ENCODE measurements around the gene PHLDB1. TPM values are rescaled to one million over a fixed set of nuclear protein-coding genes. Genes with fewer than 3 reads are reported as not detected.
A peak's percentile ranks its signal among the peaks of the same experiment; 100 is the strongest.

PHLDB1 gene
- total RNA-seq, 2 donors from 2014 or later: 102 to 105 TPM

DNA sequence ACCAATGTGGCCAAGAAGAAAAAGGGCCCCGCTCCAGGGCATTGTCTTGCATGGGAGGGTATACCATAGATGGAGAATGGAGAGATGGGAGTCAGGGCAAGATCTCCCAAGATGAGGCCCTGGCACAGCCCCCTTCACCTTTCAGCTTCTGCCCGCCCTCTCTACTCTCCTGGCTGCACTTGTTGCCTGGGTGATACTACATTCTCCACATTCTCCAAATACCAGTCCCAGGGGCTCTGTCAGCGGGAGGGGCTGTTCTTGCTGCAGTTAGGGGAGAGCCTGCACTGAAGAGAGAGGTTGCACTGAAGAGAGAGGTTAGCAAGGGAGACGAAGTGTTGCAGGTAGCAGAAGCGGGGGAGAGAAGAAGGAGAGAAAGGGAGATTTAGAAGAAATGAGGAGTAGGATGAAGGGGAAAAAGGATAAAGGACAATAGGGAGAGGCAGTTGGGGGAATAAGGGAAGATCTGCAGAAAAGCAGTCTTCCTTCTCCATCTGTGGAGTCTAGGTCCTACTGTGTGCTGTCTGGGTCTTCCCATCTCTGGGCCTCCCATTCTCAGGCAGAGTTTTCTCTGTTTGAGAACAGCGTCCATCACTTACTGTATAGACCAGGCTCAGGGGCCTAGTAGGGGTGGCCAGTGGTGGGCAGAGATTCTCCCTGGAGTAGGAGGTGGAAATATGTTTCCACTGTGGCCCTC is 8.0 kb downstream of the PHLDB1 start:
- H3K4me3 ChIP-seq: no peak overlapping the region
- DNase-seq (ENCODE audit: low spot score): no peak
- no peaks in the 10 kb centered on the region for H3K27me3 ChIP-seq
- H3K36me3 ChIP-seq: peaks cover 52% of the 10 kb centered on the region
- no peak for TF ChIP-seq CTCF (IDR thresholded peaks at IDR 0.05)
- peaks cover 0 to 93% of the 10 kb centered on the region in 2 donors for H3K4me1 ChIP-seq
- H3K27ac ChIP-seq: peak overlapping the region in 1 of 2 donors; percentile 87
- H3K9me3 ChIP-seq: no peaks in the 10 kb centered on the region

- Histone ChIP-seq H3K4me1 (peaks cover 0 to 93% of the 10 kb centered on the region in 2 donors), H3K36me3 (peaks cover 52% of the 10 kb centered on the region), H3K9me3 (no peaks in the 10 kb centered on the region), H3K27me3 (no peaks in the 10 kb centered on the region), H3K27ac (peak overlapping the region in 1 of 2 donors; percentile 87), H3K4me3 (no peak overlapping the region)
- no peak for DNase-seq (ENCODE audit: low spot score)
- no peak for TF ChIP-seq CTCF (IDR thresholded peaks at IDR 0.05)
Observed at GRCh38 chr11:118615976-118616371, 8.6 kb downstream of the PHLDB1 start.

DNA sequence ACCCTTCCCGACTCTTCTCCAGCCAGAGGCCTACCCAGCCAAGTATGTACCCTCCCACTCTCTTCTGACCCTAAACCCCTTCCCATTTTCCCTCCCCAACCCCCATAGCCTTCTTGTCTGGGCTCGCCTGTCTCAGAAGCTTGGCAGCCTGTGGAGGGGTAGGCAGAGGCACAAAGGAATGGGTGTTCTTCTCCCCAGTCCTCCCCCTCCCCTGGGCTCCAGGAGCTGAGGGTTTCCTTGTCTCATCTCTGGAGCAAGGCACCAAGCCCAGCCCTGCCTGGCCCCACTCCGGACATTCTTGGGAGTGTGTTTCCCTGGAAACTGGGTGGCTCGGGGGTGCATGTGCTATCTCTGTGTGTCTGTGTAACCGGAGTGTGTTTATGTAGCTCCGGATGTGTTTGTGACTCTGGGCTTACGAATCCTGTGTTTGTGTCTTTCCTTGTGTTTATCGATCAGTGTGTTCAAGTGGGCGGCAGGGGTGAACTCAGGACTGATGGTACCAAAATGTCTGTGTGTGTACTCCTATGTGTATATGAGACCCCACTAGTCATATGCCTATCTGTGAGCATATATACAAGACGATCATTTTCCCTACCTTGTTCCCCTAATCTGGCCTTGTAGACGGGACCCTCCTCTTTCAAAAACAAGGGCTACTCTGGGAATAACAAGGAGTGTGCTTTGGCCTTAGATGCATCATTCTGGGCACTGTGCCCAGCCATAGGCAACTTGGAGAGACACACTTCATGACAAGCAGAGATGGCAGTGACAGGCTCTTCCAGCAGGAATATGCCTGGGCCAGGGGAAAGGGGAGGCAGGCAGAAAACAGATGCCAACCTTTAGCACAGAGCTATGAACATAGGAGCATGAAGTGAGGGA is 10.9 kb downstream of the PHLDB1 start:
- Histone ChIP-seq H3K27ac (peak overlapping the region; percentile 87 to 93), H3K9me3 (no peaks in the 10 kb centered on the region), H3K4me1 (peaks cover 0 to 96% of the 10 kb centered on the region in 2 donors), H3K27me3 (no peaks in the 10 kb centered on the region), H3K4me3 (no peak overlapping the region), H3K36me3 (peaks cover 50% of the 10 kb centered on the region)
- DNase-seq (ENCODE audit: low spot score): peak; percentile 94
- no peak for TF ChIP-seq CTCF (IDR thresholded peaks at IDR 0.05)

DNA sequence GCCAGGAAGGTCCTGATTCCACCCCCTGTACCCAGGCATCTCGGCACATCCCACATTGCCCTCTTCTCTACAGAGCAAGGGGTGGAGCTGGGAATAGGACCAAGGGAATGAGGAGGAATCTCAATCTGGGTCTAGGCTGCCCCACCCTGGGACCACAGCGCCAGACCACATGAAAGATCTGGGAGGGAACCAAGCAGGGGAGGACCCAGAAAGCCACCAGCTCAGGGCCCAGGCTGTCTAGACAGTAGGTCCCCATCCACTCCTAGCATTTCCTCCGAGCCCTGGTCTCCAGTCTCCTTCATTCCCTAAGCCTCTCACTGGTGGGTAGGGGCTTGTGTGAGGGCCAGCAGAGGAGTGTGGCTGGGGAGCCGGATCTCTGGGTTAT is 11.6 kb downstream of the PHLDB1 start:
- Histone ChIP-seq H3K27ac (peak overlapping the region; percentile 87 to 93), H3K4me1 (peaks cover 0 to 94% of the 10 kb centered on the region in 2 donors), H3K9me3 (no peaks in the 10 kb centered on the region), H3K36me3 (peaks cover 44% of the 10 kb centered on the region), H3K27me3 (no peaks in the 10 kb centered on the region), H3K4me3 (no peak overlapping the region)
- TF ChIP-seq CTCF (IDR thresholded peaks at IDR 0.05): no peak
- DNase-seq (ENCODE audit: low spot score): peak; percentile 88

DNA sequence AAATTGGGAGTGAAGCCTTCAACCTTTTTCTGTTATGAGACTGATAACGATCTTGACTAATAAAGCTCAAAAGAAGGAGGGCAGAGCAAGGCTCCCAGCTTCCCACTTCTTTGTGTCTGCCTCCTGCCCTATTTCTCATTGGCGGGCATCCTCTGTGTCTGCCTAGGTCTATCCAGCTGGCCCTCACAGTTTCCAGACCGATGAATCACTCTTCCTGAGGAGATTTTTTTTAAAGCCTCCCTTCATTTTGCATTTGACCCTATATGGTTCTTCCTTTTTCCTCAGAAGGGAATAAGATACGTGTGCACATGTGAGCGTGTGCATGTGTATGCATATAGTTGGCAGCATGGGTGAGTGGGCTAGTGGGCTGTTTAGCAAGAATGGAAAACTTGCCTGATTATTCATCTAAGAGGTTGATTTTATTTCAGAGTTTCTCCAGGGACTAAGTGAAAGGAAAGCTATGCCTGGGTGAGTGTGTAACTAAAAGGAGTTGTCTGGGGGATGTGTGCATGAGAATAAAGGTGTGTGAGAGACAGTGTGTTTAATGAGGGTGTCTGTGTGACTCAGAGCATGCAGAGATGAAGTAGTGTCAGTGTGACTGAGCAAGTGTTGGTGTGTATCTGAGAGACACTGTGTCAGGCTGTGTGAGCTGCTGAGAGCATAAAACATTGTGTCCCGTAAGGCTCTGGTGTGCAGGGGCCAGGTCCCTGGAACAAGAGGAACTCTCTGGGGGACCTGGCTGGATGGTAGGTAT is 12.2 kb downstream of the PHLDB1 start:
- H3K4me1 ChIP-seq: peaks cover 0 to 89% of the 10 kb centered on the region in 2 donors
- no peak for TF ChIP-seq CTCF (IDR thresholded peaks at IDR 0.05)
- DNase-seq (ENCODE audit: low spot score): peak; percentile 85
- peak overlapping the region; percentile 87 to 93 for H3K27ac ChIP-seq
- no peak overlapping the region for H3K4me3 ChIP-seq
- no peaks in the 10 kb centered on the region for H3K27me3 ChIP-seq
- peaks cover 40% of the 10 kb centered on the region for H3K36me3 ChIP-seq
- no peaks in the 10 kb centered on the region for H3K9me3 ChIP-seq

Measured in right atrium auricular region (tissue), 2 donors.